Natural killer cell (primary cell): ENCODE measurements around the gene TYW1. TPM values are rescaled to one million over a fixed set of nuclear protein-coding genes. Genes with fewer than 3 reads are reported as not detected.
"Not testable (repeated sequence)": the region's sequence is repeated elsewhere in the genome, so short reads cannot be mapped to it uniquely, and the experiment has no call there.

Experiments used
- ATAC-seq, 3 donors: fragments of 150-1000 bp in 2 of 3; fragments of 200-7000 bp in 1 of 3; cut with Tn5 transposase; 1 replicate in 1 of 3; 2 replicates in 2 of 3; pipeline ENCODE4 v1.10.0; 2021; ENCODE audit warnings: mild to moderate bottlenecking in 2 of 3, moderate library complexity in 2 of 3
- DNase-seq, 2 donors: peaks; one replicate each; pipeline versions ENCODE4 v3.0.0 to v3.0.0-alpha.2; 2013 to 2021; ENCODE audit warnings: mixed read lengths in 1 of 2
- H3K27ac ChIP-seq: one replicate; pipeline ENCODE4 v1.5.1; 2013; ENCODE audit warnings: mild to moderate bottlenecking, low read length
- H3K27me3 ChIP-seq: one replicate; pipeline ENCODE4 v1.6.1; 2013; ENCODE audit warnings: low read length; ENCODE audit not compliant: control insufficient read depth, insufficient read depth
- H3K36me3 ChIP-seq: one replicate; pipeline ENCODE4 v1.6.1; 2013; ENCODE audit warnings: low read length; ENCODE audit not compliant: control insufficient read depth, insufficient read depth
- H3K4me1 ChIP-seq: one replicate; pipeline ENCODE4 v1.6.1; 2013; ENCODE audit warnings: low read length; ENCODE audit not compliant: control insufficient read depth, insufficient read depth
- H3K4me3 ChIP-seq: one replicate; pipeline ENCODE4 v1.5.1; 2013; ENCODE audit warnings: low read length
- H3K9me3 ChIP-seq: one replicate; pipeline ENCODE4 v1.6.1; 2013; ENCODE audit warnings: low read length; ENCODE audit not compliant: control insufficient read depth, insufficient read depth
- H3K27ac Mint-ChIP-seq, 2 donors: one replicate each; pipeline ENCODE4 v1.8.0; 2022; ENCODE audit warnings: mild to moderate bottlenecking in 2 of 2, mixed read lengths in 2 of 2, moderate library complexity in 1 of 2
- H3K27me3 Mint-ChIP-seq, 2 donors: one replicate each; pipeline ENCODE4 v1.8.0; 2022; ENCODE audit warnings: low read depth in 2 of 2, mixed read lengths in 2 of 2
- H3K36me3 Mint-ChIP-seq: one replicate; pipeline ENCODE4 v1.8.0; 2022; ENCODE audit warnings: mixed read lengths
- H3K4me1 Mint-ChIP-seq, 2 donors: one replicate each; pipeline ENCODE4 v1.8.0; 2022; ENCODE audit warnings: mixed read lengths in 2 of 2
- H3K4me3 Mint-ChIP-seq: one replicate; pipeline ENCODE4 v1.8.0; 2022; ENCODE audit warnings: mild to moderate bottlenecking, moderate library complexity, mixed read lengths
- H3K9me3 Mint-ChIP-seq, 2 donors: one replicate each; pipeline ENCODE4 v1.8.0; 2022; ENCODE audit warnings: mixed read lengths in 2 of 2
- WGBS: methylation state at CpG from one replicate; pipeline ENCODE4 v1.1.7; 2013; ENCODE audit warnings: missing lambda C conversion rate; ENCODE audit not compliant: insufficient coverage; 5-methylcytosine and 5-hydroxymethylcytosine counted together
- intact Hi-C: fragments of 100-400 bp; cut with micrococcal nuclease; formaldehyde crosslinking; loops from one replicate; pipeline ENCODE4 v1.14.2; 2022
- total RNA-seq, 4 donors: library from RNA; stranded (reverse); fragments of 120-200 nt in 1 of 4; gene quantifications; one replicate each; pipeline versions ENCODE4 v1.2.3 to v1.2.4, GENCODE V29; 2013 to 2022

Gene TYW1
- total RNA-seq, 3 donors from 2014 or later (not counting 1 experiment from before 2014, with no cell fraction given), result 16.6 to 27.0 (median 16.9) TPM

DNA sequence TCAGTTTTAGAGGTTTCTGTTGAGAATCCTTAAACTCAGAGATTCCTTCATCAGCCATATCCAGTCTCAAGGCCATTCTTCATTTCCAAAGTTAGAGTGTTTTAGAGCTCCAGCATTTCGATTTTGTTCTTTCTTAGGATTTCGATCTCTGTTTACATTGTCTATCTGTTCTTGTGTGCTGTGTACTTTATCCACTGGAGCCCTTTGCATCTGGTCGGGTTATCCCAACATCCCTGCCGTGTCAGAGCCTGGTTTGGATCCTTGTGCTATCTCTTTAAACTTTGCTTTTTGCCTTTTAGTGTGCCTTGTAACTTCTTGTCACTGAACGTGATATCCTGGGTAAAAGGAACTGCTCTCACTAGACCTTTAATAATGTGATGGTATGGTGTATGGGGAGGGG, 131.6 kb downstream of the TYW1 start:
- H3K27me3 Mint-ChIP-seq, ATAC-seq, H3K36me3 Mint-ChIP-seq, H3K36me3 ChIP-seq, H3K27me3 ChIP-seq, H3K4me3 Mint-ChIP-seq, intact Hi-C loops, H3K9me3 Mint-ChIP-seq, H3K9me3 ChIP-seq, H3K4me3 ChIP-seq: not testable (repeated sequence)
- H3K27ac ChIP-seq, result peak overlapping the region; percentile 60
- 86% methylated on average over 5 of the region's 5 CpGs for WGBS
- H3K4me1 ChIP-seq, result peaks cover 12% of the 10 kb centered on the region
- peak in 1 of 2 donors; percentile 10 for DNase-seq
- H3K4me1 Mint-ChIP-seq, result peaks cover 20 to 28% of the 10 kb centered on the region in 2 donors
- H3K27ac Mint-ChIP-seq, result peak overlapping the region; percentile 92 to 95

DNA sequence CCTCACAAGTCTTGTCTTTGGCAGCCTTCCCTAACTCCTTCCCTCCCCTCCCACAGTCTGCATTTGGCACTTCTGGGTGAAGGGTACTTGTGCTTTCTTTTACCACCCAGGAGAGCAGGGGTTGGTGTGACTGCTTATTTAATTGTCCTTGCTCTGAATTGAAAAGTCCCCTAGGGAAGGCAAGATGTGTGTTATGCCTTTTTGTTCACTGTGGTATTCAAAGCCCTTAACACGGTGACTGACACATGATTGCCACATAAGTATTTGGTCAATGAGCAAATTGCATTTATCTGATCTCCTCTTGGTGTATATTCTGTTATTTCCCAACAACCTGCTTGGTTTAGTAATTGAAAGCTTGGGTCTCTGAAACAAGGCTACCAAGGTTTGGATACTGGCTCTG, 134.1 kb downstream of the TYW1 start:
- not testable (repeated sequence) for H3K27me3 Mint-ChIP-seq, H3K27me3 ChIP-seq
- H3K27ac Mint-ChIP-seq, result peak overlapping the region; percentile 72 to 95

DNA sequence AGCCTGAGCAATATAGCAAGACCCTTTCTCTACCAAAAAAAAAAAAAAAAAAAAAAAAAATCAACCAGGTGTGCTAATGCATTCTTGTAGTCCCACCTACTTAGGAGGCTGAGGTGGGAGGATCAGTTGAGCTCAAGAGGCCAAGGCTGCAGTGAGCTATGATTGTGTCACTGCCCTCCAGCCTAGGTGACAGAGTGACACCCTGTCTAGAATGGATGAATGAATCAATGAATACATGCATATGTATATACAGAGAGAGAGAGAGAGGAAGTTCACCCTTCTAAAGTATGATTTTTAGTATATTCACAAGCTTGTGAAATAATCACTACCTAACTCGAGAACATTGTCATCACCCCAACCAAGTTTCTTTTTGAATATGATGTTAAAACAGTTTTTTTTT, 138.3 kb downstream of the TYW1 start:
- H3K27me3 ChIP-seq, H3K4me3 Mint-ChIP-seq, H3K36me3 ChIP-seq, H3K27me3 Mint-ChIP-seq, H3K9me3 ChIP-seq, H3K4me1 Mint-ChIP-seq, H3K27ac Mint-ChIP-seq, intact Hi-C loops, H3K27ac ChIP-seq, H3K4me1 ChIP-seq, H3K4me3 ChIP-seq, H3K36me3 Mint-ChIP-seq, H3K9me3 Mint-ChIP-seq, DNase-seq: not testable (repeated sequence)
- no CpG with 5 or more reads among the region's 1 CpG for WGBS
- ATAC-seq, result peak in 1 of 3 donors; percentile 39

More for the DNA sequence above, 134.1 kb downstream of the TYW1 start:
- H3K9me3 ChIP-seq, H3K9me3 Mint-ChIP-seq, H3K36me3 ChIP-seq, H3K27ac ChIP-seq, H3K4me3 Mint-ChIP-seq, ATAC-seq, DNase-seq, H3K36me3 Mint-ChIP-seq, intact Hi-C loops, H3K4me3 ChIP-seq: not testable (repeated sequence)
- H3K4me1 Mint-ChIP-seq, result peaks cover 20 to 28% of the 10 kb centered on the region in 2 donors
- H3K4me1 ChIP-seq, result peaks cover 12% of the 10 kb centered on the region
- WGBS, result 50% methylated on average over 1 of the region's 1 CpG

DNA sequence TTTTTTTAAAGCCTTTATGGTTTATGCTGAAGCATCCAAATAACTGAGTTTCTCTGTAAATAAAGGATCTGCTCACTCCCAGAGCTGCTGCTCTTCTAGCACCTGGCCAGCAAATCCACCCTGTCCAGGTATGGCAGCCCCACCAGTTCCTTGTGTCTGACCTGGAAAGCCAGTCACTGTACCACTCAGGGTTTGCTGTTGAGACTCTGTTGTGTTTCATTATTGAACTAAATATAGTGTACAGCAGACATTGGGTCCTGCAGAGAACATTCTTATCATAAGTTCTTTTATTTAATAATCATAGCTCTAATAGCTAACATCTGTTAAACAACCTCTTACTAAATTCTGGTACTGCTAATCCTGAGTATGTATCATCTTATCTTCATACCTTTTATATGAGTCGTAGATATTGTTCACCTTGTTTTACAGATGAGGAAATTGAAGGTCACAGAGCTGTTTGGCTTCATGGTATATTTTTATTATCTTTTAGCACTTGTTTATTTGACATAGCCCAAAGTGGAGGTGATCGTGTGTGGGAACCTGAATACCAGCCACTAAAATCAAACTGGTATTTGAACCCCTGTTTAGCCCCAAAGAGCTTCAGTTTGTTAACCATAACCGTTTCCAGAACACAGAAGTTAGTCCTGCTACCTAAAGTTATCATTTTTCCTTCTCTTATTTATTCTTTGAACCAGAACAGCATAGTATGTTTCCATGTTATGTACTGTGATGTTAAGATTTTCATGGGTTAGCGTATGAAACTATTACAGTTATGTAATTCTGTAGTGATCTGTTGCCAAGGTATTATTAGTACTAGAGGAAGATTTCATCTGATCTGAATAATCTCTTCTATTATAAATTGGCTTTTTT, 139.2 kb downstream of the TYW1 start:
- H3K27ac Mint-ChIP-seq, DNase-seq, H3K36me3 ChIP-seq, H3K9me3 ChIP-seq, H3K27me3 Mint-ChIP-seq, H3K4me1 Mint-ChIP-seq, ATAC-seq, H3K4me3 ChIP-seq, H3K27me3 ChIP-seq, H3K4me1 ChIP-seq, H3K9me3 Mint-ChIP-seq, intact Hi-C loops, H3K4me3 Mint-ChIP-seq, H3K27ac ChIP-seq, H3K36me3 Mint-ChIP-seq: not testable (repeated sequence)
- no CpG with 5 or more reads among the region's 4 CpGs for WGBS

DNA sequence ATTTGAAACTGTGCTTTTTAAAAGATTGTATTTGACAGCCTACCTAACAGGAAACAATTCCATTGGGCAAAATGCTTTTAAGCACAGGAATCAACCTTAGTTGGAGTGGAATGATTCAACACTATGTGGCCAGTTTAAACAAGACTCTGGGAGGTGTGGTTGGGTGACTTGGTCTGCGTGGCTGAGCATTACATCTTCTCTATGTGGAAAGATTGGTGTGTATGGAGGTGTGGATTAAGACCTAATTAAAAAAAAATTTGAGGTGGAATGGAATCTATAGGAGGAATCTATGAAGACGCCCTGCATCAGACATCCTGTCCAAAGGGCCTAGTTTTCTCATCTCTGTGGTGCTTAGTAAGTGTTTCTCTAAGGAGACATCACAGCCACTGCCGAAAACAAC, 140.9 kb downstream of the TYW1 start:
- H3K27me3 Mint-ChIP-seq, H3K36me3 ChIP-seq, intact Hi-C loops, H3K4me1 ChIP-seq, H3K4me3 Mint-ChIP-seq, DNase-seq, H3K4me3 ChIP-seq, H3K27me3 ChIP-seq, H3K9me3 ChIP-seq, H3K9me3 Mint-ChIP-seq, H3K4me1 Mint-ChIP-seq, H3K36me3 Mint-ChIP-seq, ATAC-seq, H3K27ac Mint-ChIP-seq, H3K27ac ChIP-seq: not testable (repeated sequence)
- WGBS, result 97% methylated on average over 3 of the region's 3 CpGs

DNA sequence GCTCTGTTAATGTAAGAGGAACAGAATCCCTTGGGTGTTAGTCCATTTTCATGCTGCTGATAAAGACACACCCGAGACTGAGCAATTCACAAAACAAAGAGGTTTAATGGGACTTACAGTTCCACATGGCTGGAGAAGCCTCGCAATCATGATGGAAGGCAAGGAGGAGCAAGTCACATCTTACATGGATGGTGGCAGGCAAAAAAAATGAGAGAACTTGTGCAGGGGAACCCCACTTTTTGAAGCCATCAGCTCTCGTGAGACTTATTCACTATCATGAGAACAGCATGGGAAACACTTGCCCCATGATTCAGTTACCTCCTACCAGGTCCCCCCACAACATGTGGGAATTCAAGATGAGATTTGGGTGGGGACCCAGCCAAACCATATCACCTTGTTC, 143.2 kb downstream of the TYW1 start:
- 90% methylated on average over 3 of the region's 3 CpGs for WGBS
- H3K9me3 ChIP-seq, H3K4me3 ChIP-seq, H3K4me1 Mint-ChIP-seq, H3K36me3 ChIP-seq, H3K9me3 Mint-ChIP-seq, H3K4me3 Mint-ChIP-seq, ATAC-seq, H3K27ac Mint-ChIP-seq, intact Hi-C loops, H3K4me1 ChIP-seq, H3K27ac ChIP-seq, H3K27me3 Mint-ChIP-seq, H3K27me3 ChIP-seq, DNase-seq, H3K36me3 Mint-ChIP-seq: not testable (repeated sequence)

DNA sequence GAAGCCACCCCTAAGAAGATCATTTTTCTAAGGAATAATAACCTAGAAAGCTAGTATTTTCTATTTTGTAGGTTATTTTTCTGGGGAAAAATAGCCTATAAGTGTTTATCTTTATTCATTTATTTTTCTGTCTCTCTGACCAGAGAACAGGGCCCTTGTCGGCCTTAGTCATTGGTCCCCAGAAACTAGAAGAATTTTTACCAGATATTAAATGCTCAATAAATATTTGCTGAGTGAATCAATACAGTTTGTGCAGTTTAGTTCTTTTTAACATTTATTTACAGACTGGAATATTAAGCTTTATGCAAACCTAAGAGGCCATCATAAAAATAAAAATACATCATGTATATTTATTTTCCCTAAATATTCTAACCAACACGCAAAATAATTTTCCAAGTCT, 144.4 kb downstream of the TYW1 start:
- H3K27ac Mint-ChIP-seq, H3K9me3 ChIP-seq, intact Hi-C loops, H3K4me3 Mint-ChIP-seq, ATAC-seq, H3K9me3 Mint-ChIP-seq, H3K4me1 ChIP-seq, H3K27me3 ChIP-seq, DNase-seq, H3K27me3 Mint-ChIP-seq, H3K4me3 ChIP-seq, H3K4me1 Mint-ChIP-seq, H3K36me3 ChIP-seq, H3K36me3 Mint-ChIP-seq, H3K27ac ChIP-seq: not testable (repeated sequence)
- WGBS, result no CpG with 5 or more reads among the region's 2 CpGs
